HepG2 (cell line): Measurements from ENCODE around the gene PHKB. TPM values are rescaled to one million over a fixed set of nuclear protein-coding genes. Genes with fewer than 3 reads are reported as not detected.

Experiments
- ARNT2 ChIP-seq: sonication (generic); formaldehyde crosslinking; IDR thresholded peaks from 2 replicates; pipeline ENCODE4 v1.8.0; 2022; ENCODE audit warnings: mild to moderate bottlenecking, low read depth, missing genetic modification reagents, moderate library complexity
- ATM ChIP-seq: fragments of 450-650 bp; IDR thresholded peaks from 2 replicates; pipeline ENCODE4 v1.7.1; 2017; ENCODE audit warnings: mild to moderate bottlenecking, borderline replicate concordance
- EP300 ChIP-seq, 3 experiments: sonication (generic) in 1 of 3; formaldehyde crosslinking in 1 of 3; IDR thresholded peaks; 2 replicates each; pipeline versions ENCODE4 v1.5.1 to v1.6.1; 2011 to 2020; ENCODE audit warnings: low read depth in 2 of 3, low read length in 2 of 3, borderline replicate concordance in 1 of 3, improper control_type of control experiment in 1 of 3, mild to moderate bottlenecking in 1 of 3, missing genetic modification reagents in 1 of 3, moderate library complexity in 1 of 3
- GMEB1 ChIP-seq: sonication (generic); formaldehyde crosslinking; IDR thresholded peaks from 2 replicates; pipeline ENCODE4 v1.5.1; 2020; ENCODE audit warnings: missing genetic modification reagents, mild to moderate bottlenecking, borderline replicate concordance
- GPBP1L1 ChIP-seq: sonication (generic); formaldehyde crosslinking; IDR thresholded peaks from 2 replicates; pipeline ENCODE4 v1.5.0; 2020; ENCODE audit warnings: mild to moderate bottlenecking, missing genetic modification reagents
- HDAC6 ChIP-seq: fragments of 200-600 bp; sonication (generic); IDR thresholded peaks from 2 replicates; pipeline ENCODE4 v1.7.0; 2017; ENCODE audit warnings: mild to moderate bottlenecking, antibody characterized with exemption, low read length, low read depth
- HHEX ChIP-seq: IDR thresholded peaks from 2 replicates; pipeline ENCODE4 v1.6.1; 2016; ENCODE audit warnings: control low read depth
- IRF1 ChIP-seq: sonication (generic); formaldehyde crosslinking; IDR thresholded peaks from 2 replicates; pipeline ENCODE4 v1.4.0; 2020; ENCODE audit warnings: low read depth, mild to moderate bottlenecking, missing genetic modification reagents
- KLF11 ChIP-seq: IDR thresholded peaks from 2 replicates; pipeline ENCODE4 v1.6.1; 2016; ENCODE audit warnings: missing compliant biosample characterization
- KLF9 ChIP-seq: IDR thresholded peaks from 2 replicates; pipeline ENCODE4 v1.6.1; 2016; ENCODE audit warnings: low read depth
- LCORL ChIP-seq, 2 experiments: fragments of 450-650 bp in 1 of 2; sonication (generic) in 1 of 2; formaldehyde crosslinking in 1 of 2; IDR thresholded peaks; 2 replicates each; pipeline versions ENCODE4 v1.5.0 to v1.6.1; 2017 to 2020; ENCODE audit warnings: antibody characterized with exemption in 1 of 2, missing genetic modification reagents in 1 of 2
- NFIC ChIP-seq: IDR thresholded peaks from 2 replicates; pipeline ENCODE4 v1.6.1; 2012; ENCODE audit warnings: mild to moderate bottlenecking, low read length, inconsistent platforms
- PLRG1 ChIP-seq: fragments of 450-650 bp; conservative IDR thresholded peaks from 2 replicates; pipeline ENCODE4 v1.6.1; 2016
- SAFB2 ChIP-seq: sonication (generic); formaldehyde crosslinking; IDR thresholded peaks from 2 replicates; pipeline ENCODE4 v1.5.1; 2020; ENCODE audit warnings: missing genetic modification reagents, low read depth, mild to moderate bottlenecking, borderline replicate concordance
- SUZ12 ChIP-seq: fragments of 150-350 bp; IDR thresholded peaks from 2 replicates; pipeline ENCODE4 v1.6.1; 2014; ENCODE audit warnings: low read depth, low read length
- TEAD3 ChIP-seq: optimal IDR thresholded peaks from 2 replicates; pipeline ENCODE3; 2016; ENCODE audit warnings: borderline replicate concordance
- ZBTB20 ChIP-seq: sonication (generic); formaldehyde crosslinking; IDR thresholded peaks from 2 replicates; pipeline ENCODE4 v1.8.1; 2023; ENCODE audit warnings: missing genetic modification reagents, low read depth, mild to moderate bottlenecking, borderline replicate concordance
- ZBTB49 ChIP-seq: sonication (generic); formaldehyde crosslinking; IDR thresholded peaks from 2 replicates; pipeline ENCODE4 v1.4.0; 2020; ENCODE audit warnings: missing genetic modification reagents, borderline replicate concordance
- ZNF10 ChIP-seq: sonication (generic); formaldehyde crosslinking; IDR thresholded peaks from 2 replicates; pipeline ENCODE4 v1.4.0; 2020; ENCODE audit warnings: mild to moderate bottlenecking, low read depth, missing genetic modification reagents, borderline replicate concordance
- ZNF496 ChIP-seq: sonication (generic); formaldehyde crosslinking; IDR thresholded peaks from 2 replicates; pipeline ENCODE4 v1.8.1; 2023; ENCODE audit warnings: mild to moderate bottlenecking, moderate library complexity, missing genetic modification reagents; ENCODE audit not compliant: insufficient replicate concordance
- ZNF567 ChIP-seq: sonication (generic); formaldehyde crosslinking; IDR thresholded peaks from 2 replicates; pipeline ENCODE4 v1.8.1; 2023; ENCODE audit warnings: mild to moderate bottlenecking, missing genetic modification reagents, borderline replicate concordance
- ZNF597 ChIP-seq: sonication (generic); formaldehyde crosslinking; IDR thresholded peaks from 2 replicates; pipeline ENCODE4 v1.5.0; 2020; ENCODE audit warnings: missing genetic modification reagents
- ZNF816 ChIP-seq: sonication (generic); formaldehyde crosslinking; IDR thresholded peaks from 2 replicates; pipeline ENCODE4 v1.8.0; 2022; ENCODE audit warnings: missing genetic modification reagents, mild to moderate bottlenecking, borderline replicate concordance
- polyA plus RNA-seq, 8 experiments: library from polyadenylated mRNA; depleted of rRNA in 3 of 8; stranded (reverse) in 7 of 8; unstranded in 1 of 8; fragments of >200 nt; fragmentation: Illumina TruSeq in 4 of 8; extraction: Trizol in 4 of 8; gene quantifications; 2 replicates each; pipeline versions ENCODE4 v1.2.1 to v1.2.3, GENCODE V29; 2011 to 2016; ENCODE audit warnings: low read depth in 4 of 8, missing spikeins in 1 of 8, mixed read lengths in 1 of 8; ENCODE audit not compliant: insufficient read depth in 1 of 8
- total RNA-seq, 5 experiments: library from RNA; depleted of rRNA; stranded (reverse); fragments of >200 nt; fragmentation: Illumina TruSeq; extraction: Trizol; gene quantifications; 2 replicates each; pipeline ENCODE4 v1.2.3, GENCODE V29; 2016; ENCODE audit warnings: low read depth in 1 of 5

The PHKB gene
- total and polyA plus RNA-seq, 2 of the 13 experiments (the other 11 are each of a cell fraction or from before 2014, with no cell fraction given): 66.0 to 80.8 TPM

- TF ChIP-seq ZNF496: no peak
- 0 out of 2 replicates have a peak, but pooled peaks have one; percentile 26 for TF ChIP-seq LCORL (IDR thresholded peaks at IDR 0.05)
- TF ChIP-seq LCORL (CRISPR knock-in tag; IDR thresholded peaks at IDR 0.05): peak; percentile 91
- TF ChIP-seq SUZ12: no peak
- TF ChIP-seq GPBP1L1 (CRISPR knock-in tag): no peak
- TF ChIP-seq KLF9 (CRISPR knock-in tag): no peak; the same call in 1 of the 2 replicates
- TF ChIP-seq EP300 (IDR thresholded peaks at IDR 0.05; ENCODE audit: low read depth in 2 of 2, low read length in 2 of 2): peak in 1 of 2 experiments; percentile 86; a peak in 3 of 4 replicates
- TF ChIP-seq EP300 (CRISPR knock-in tag; IDR thresholded peaks at IDR 0.05; ENCODE audit: borderline replicate concordance): peak; percentile 84
- TF ChIP-seq IRF1 (CRISPR knock-in tag): no peak
- no peak for TF ChIP-seq ZNF567 (CRISPR knock-in tag)
- no peak for TF ChIP-seq KLF11 (CRISPR knock-in tag)
- TF ChIP-seq GMEB1 (CRISPR knock-in tag): no peak
- peak; percentile 88 for TF ChIP-seq NFIC
- peak; percentile 41; the same call in 1 of the 2 replicates for TF ChIP-seq ARNT2 (CRISPR knock-in tag)
- TF ChIP-seq ZNF10 (CRISPR knock-in tag): no peak
- no peak for TF ChIP-seq ZBTB49
- TF ChIP-seq SAFB2 (CRISPR knock-in tag): no peak
- no peak for TF ChIP-seq ATM
- TF ChIP-seq ZNF816 (CRISPR knock-in tag): no peak
- peak; percentile 80 for TF ChIP-seq HHEX (CRISPR knock-in tag)
- TF ChIP-seq PLRG1: no peak
- TF ChIP-seq ZNF597: no peak
- TF ChIP-seq HDAC6: no peak
- TF ChIP-seq TEAD3 (CRISPR knock-in tag): peak; percentile 99
- TF ChIP-seq ZBTB20: peak; percentile 77; the same call in 1 of the 2 replicates
Measured at GRCh38 chr16:47475786-47476185, 14.7 kb downstream of the PHKB start (continued).
